GM18517 (cell line): ENCODE results near the gene DLGAP1.

Experiments used
- ATAC-seq: cut with Tn5 transposase; IDR thresholded peaks from one replicate; pipeline ENCODE4 v1.9.1; 2021; ENCODE audit warnings: mild to moderate bottlenecking, moderate library complexity; ENCODE audit not compliant: unreplicated experiment

Gene DLGAP1

GRCh38 chr18:3960142-3960541 lies 495.0 kb downstream of the DLGAP1 start:
- no peak for ATAC-seq

GRCh38 chr18:3952031-3952430 lies 503.1 kb downstream of the DLGAP1 start:
- no peak for ATAC-seq

DNA sequence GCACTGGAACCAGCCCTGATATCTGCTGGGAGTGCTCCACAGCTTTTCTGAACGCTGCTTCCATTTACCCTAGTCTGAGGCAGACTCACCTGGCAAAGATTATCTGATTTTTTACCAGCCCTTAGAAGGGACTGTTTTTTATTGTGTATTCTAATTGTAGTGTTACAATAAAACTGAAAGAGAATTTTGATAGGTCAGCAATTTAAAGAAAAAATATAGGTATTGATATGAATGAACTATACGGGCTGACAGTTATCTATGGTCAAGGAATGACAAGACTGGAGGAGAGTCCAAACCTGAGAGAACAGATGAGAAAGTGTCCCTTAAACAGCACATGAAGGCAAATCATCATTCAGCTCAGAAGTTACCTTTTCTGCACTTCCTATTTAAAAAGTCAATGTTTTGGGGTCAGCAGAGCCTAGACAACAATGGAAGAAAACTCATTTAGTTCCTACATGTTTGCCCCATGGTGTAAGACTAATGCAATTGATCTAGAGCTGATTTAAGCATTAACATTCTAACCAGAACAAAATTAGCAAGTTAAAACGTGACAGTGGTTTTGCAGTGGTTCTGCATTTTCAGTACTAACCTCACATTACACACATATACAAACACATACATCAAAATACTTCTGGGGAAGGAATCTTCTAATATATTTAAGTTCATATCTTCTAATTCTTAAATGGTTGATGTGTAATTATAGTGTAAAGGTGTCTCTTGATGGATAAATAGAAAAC lies 504.3 kb downstream of the DLGAP1 start:
- ATAC-seq: no peak

DNA sequence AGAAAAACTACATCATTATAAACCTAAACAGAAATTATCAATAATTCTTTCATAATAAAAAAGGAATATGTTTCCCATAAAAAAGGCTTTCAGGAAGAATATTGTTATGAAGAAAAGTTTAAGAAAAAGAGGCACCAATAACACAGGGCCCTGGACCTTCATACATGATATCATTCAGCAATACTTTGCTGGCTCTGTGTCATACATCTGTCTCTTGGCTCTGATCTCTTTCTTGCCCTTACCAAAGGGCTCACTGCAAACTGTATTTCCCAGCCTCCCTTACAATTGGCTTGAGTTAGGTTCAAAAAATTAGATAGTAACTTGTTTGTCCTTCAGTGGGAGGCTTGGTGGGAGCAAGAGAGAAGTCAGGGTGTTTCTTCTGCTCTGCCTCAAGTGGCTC lies 506.1 kb downstream of the DLGAP1 start:
- no peak for ATAC-seq

DNA sequence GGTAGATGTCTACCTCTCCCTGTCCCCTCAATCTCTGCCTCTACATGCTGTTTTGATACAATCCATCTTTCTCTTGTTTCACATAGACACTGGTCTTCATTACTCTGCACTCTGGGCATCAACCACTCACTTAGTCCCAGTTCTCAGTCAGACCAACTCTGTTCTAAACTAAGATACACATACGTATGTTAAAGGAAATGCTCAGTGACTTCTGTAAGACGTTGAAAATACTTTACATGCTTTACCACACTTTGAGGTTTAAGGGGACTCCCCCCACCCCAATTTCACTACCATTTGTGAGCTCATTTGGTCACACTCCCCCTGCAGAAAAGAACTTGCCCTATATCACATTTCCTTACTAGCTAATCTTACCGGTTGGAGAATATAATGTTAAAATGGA lies 507.7 kb downstream of the DLGAP1 start:
- ATAC-seq: no peak

GRCh38 chr18:3935305-3935704 lies 519.8 kb downstream of the DLGAP1 start:
- ATAC-seq: no peak

DNA sequence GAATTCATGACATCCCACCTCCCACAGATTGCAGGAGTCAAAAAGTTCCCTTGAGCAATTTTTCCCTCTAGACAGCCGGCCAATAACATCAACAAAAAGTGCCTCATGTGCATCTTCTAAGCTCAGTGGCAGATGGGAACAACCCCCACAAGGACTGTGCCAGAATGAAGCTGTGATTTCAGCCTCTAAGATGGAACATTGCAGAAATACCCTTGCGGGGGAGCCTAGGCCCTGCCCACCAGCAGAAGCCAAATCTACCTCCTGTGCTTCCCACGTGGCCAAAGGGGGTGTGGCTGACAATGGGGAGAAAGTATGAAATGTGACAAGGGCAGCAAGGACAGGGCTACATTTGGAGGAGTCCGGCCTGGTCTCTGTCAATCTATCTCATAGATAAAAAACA lies 522.8 kb downstream of the DLGAP1 start:
- no peak for ATAC-seq

DNA sequence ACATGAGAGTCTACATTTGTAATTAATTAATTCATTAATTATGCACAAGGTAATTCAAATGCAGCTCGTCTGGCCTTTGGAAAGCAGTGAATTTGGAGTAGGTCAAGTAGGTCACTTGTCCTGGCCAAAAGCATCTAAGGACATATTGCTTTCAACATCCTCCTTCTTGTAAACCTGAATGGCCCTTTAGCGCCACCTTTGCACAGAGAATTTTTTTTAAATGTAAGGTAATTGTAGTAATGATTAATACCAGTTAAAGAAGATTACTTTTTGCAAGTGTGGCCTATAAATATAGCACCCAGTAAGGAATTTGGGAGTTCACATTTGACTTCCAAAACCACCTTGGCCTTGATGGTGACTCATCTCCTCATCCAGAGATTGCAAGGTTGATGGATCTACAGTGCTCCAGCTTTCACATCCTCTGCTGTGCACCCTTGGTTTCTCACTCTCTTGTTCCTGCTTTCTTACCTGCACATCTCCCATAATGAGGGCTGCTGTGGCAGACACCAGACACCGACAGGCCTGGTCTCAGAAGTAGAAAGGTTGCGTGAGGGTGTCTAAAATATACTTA lies 523.5 kb downstream of the DLGAP1 start:
- ATAC-seq: no peak

- no peak for ATAC-seq
Observed at GRCh38 chr18:3931013-3931315, 524.1 kb downstream of the DLGAP1 start.

- ATAC-seq: no peak
Observed at GRCh38 chr18:3930126-3931012, 524.7 kb downstream of the DLGAP1 start.

DNA sequence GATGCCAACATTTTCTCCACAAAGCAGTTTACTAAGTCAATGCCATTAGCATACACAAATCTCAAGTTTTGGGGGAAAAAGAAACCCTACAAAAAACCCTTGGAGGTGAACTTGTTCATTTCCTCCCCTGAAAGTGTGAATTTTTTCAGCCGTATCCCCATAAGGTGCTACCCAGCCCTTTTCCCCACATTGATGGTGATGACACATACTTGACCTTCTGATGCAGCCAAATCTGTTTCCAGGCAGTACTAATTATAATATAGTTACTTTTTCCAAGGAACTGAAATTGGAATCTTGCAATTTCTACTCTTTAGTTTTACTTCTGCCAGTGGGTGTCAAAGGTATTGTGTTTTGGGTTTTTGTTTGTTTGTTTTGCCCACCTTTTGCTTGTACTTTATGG lies 530.7 kb downstream of the DLGAP1 start:
- ATAC-seq: no peak

DNA sequence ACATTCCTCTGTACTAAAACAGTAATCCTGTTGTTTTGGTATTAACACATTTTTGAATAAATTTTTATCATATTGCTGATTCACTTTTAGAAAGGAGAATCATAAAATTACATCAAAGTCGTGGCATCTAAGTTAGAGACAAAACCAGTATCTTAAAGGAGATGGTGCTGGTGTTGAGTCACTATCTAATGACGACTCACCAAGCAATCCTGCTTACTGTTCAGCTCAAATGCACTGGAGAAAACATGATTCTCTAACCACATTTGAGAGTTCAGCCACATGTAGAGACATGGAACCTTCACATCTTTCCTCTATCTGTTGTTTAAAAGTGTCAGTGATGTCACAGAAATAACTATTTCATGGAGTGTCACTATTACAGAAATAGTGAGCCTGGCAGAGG lies 531.4 kb downstream of the DLGAP1 start:
- ATAC-seq: no peak

GRCh38 chr18:3921826-3922225 lies 533.3 kb downstream of the DLGAP1 start:
- no peak for ATAC-seq

GRCh38 chr18:3920832-3921231 lies 534.3 kb downstream of the DLGAP1 start:
- ATAC-seq: no peak

GRCh38 chr18:3919396-3920061 lies 535.6 kb downstream of the DLGAP1 start:
- ATAC-seq: no peak

- ATAC-seq: no peak
Observed at GRCh38 chr18:3916082-3916481, 539.0 kb downstream of the DLGAP1 start.

DNA sequence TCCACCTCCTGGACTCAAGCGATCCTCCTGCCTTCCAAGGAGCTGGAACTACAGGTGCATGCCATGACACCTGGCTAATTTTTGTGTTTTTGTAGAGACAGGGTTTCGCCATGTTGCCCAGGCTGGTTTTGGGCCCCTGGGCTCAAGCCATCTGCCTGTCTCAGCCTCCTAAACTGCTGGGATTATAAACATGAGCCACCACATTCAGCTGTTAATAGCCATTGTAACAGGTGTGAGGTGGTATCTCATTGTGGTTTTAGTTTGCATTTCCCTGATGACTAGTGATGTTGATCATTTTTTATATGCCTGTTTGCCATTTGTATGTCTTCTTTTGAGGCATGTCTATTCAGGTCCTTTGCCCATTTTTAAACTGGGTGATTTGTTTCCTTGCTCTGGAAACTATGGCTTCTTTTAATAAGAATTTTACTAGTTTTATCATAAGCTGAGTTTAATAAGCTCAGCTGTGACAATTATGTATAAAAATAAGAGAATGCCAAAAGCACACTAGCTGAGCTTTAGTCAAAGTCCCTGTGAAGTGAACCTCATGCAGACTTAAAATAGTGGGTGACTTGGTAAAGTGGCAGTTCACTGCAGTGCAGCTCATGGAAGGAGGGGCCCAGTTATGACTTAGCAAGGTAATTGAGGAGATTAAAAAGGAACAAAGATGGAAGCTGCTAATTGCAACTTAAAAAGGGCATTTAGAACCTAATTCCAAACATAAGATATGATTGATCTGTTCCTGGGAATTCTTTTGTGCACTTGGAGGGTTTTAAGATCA lies 540.1 kb downstream of the DLGAP1 start:
- ATAC-seq: no peak

DNA sequence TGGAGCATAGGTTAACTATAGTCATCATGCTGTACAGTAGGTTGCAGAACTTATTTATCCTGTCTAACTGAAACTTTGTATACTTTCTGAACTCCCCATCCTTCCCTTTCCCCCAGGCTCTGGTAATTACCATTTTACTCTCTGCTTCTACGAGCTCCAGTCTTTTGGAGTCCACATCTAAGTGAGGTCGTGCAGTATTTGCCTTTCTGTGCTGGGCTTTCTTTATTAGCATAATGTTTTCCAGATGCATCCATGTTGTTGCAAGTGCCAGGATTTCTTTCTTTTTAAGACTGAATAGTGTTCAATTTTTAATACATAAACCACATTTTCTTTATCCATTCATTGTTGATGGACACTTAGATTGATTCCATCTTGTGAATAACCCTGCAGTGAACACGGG lies 541.0 kb downstream of the DLGAP1 start:
- no peak for ATAC-seq

GRCh38 chr18:3912705-3913104 lies 542.4 kb downstream of the DLGAP1 start:
- no peak for ATAC-seq

- ATAC-seq: no peak
Observed at GRCh38 chr18:3911413-3911812, 543.7 kb downstream of the DLGAP1 start.

DNA sequence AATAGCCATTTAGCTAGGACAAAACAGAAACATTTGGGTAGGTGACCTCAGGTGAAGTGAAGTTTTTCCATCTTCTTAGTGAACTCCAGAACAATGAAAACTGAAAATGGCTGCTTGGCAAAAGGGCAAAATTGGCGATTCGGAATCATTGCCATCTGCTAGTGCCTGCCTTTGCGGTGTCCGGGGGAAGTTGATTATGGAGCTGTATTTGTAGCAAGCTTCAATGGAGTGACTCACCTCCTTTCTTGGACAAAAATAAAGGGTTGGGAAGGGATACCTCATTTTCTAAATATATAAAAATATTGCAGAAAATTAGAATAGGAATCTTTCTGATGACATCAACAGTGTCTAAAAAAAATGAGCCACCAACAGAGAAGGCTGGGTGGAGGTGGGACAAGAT lies 544.6 kb downstream of the DLGAP1 start:
- ATAC-seq: no peak
